ENCODE results near the gene MAP3K3. TPM values are rescaled to one million over a fixed set of nuclear protein-coding genes. Genes with fewer than 3 reads are reported as not detected.

MAP3K3 gene
- total and polyA plus RNA-seq, 4 donors = 24.5 to 56.3 (median 41.5) TPM

DNA sequence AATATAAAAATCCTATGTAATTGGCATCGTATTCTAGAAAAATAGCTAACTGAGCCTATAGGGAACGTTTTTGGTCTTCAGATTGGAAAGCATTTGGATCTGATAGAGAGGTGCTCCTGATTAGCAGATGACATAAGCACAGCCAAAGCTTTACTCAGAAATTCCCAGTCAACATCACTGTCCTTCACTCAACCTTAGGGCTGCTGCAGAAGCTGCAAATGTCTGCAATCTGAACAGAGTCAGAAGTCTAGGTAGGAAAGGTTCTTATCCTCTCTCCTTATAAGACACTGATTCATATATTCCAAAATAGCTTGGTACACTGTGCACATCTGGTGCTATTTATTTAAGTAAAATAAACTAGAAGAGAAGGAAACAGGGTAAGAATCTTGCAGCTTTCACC, 100.2 kb downstream of the MAP3K3 start:
- no peak for DNase-seq
- 81 to 89% methylated on average over 2 of the region's 2 CpGs for WGBS, 2 donors
- no peak for ATAC-seq (ENCODE audit: insufficient read depth, low FRiP score)
- Histone ChIP-seq H3K36me3 (ENCODE audit: control insufficient read depth in 4 of 4, insufficient read depth in 4 of 4, low read length in 4 of 4) (peaks cover 0 to 7% (median 6%) of the 10 kb centered on the region in 4 donors), H3K27ac (ENCODE audit: low read depth in 1 of 2, low read length in 1 of 2) (no peak overlapping the region), H3K4me1 (ENCODE audit: control insufficient read depth in 5 of 5, insufficient read depth in 5 of 5, low read length in 5 of 5) (peaks cover 0 to 6% (median 0%) of the 10 kb centered on the region in 5 donors), H3K4me3 (no peak overlapping the region), H3K9me3 (ENCODE audit: control insufficient read depth in 4 of 4, insufficient read depth in 3 of 4, low read length in 3 of 4) (no peaks in the 10 kb centered on the region), H3K9ac (ENCODE audit: insufficient read depth in 1 of 2, low read length in 2 of 2) (no peak overlapping the region), H3K27me3 (ENCODE audit: control insufficient read depth in 3 of 3, insufficient read depth in 3 of 3, low read length in 2 of 3) (no peaks in the 10 kb centered on the region)
- TF ChIP-seq CTCF (IDR thresholded peaks at IDR 0.05; ENCODE audit: control extremely low read depth, extremely low read depth) = no peak

DNA sequence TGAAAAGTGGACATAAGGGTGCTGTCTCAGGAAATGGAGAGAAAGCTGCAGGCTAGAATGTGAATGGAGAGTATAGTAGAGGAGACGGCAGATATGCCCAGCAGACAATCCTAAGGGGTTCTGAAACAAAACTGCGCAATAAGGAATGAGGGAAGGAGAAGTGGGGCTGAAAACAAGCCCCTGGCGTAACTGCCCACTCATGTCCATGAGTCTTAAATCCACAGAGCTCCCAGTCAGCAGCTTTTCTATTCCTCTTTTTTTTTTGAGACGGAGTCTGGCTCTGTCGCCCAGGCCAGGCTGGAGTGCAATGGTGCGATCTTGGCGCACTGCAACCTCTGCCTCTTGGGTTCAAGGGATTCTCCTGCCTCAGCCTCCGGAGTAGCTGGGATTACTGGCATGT, 113.5 kb downstream of the MAP3K3 start:
- ATAC-seq (ENCODE audit: insufficient read depth, low FRiP score) = no peak
- no peak for TF ChIP-seq CTCF (IDR thresholded peaks at IDR 0.05; ENCODE audit: control extremely low read depth, extremely low read depth)
- no peak overlapping the region for H3K4me3 ChIP-seq
- no peak overlapping the region for H3K27ac ChIP-seq (ENCODE audit: low read depth in 1 of 2, low read length in 1 of 2)
- H3K9ac ChIP-seq (ENCODE audit: insufficient read depth in 1 of 2, low read length in 2 of 2) = no peak overlapping the region
- no peak for DNase-seq
- H3K9me3 ChIP-seq (ENCODE audit: control insufficient read depth in 4 of 4, insufficient read depth in 3 of 4, low read length in 3 of 4) = no peaks in the 10 kb centered on the region
- WGBS, 2 donors = 82 to 95% methylated on average over 8 of the region's 8 CpGs
- peaks cover 0 to 2% (median 0%) of the 10 kb centered on the region in 4 donors for H3K36me3 ChIP-seq (ENCODE audit: control insufficient read depth in 4 of 4, insufficient read depth in 4 of 4, low read length in 4 of 4)
- peaks cover 0 to 6% (median 1%) of the 10 kb centered on the region in 5 donors for H3K4me1 ChIP-seq (ENCODE audit: control insufficient read depth in 5 of 5, insufficient read depth in 5 of 5, low read length in 5 of 5)
- no peaks in the 10 kb centered on the region for H3K27me3 ChIP-seq (ENCODE audit: control insufficient read depth in 3 of 3, insufficient read depth in 3 of 3, low read length in 2 of 3)

GRCh38 chr17:63740464-63741142, 118.4 kb downstream of the MAP3K3 start:
- Histone ChIP-seq H3K9me3 (ENCODE audit: control insufficient read depth in 4 of 4, insufficient read depth in 3 of 4, low read length in 3 of 4) (no peaks in the 10 kb centered on the region), H3K27ac (ENCODE audit: low read depth in 1 of 2, low read length in 1 of 2) (peak overlapping the region; percentile 89 to 96), H3K36me3 (ENCODE audit: control insufficient read depth in 4 of 4, insufficient read depth in 4 of 4, low read length in 4 of 4) (peaks cover 0 to 2% (median 2%) of the 10 kb centered on the region in 4 donors), H3K4me3 (peak overlapping the region; percentile 66), H3K27me3 (ENCODE audit: control insufficient read depth in 3 of 3, insufficient read depth in 3 of 3, low read length in 2 of 3) (no peaks in the 10 kb centered on the region), H3K9ac (ENCODE audit: insufficient read depth in 1 of 2, low read length in 2 of 2) (peak overlapping the region; percentile 51 to 86), H3K4me1 (ENCODE audit: control insufficient read depth in 5 of 5, insufficient read depth in 5 of 5, low read length in 5 of 5) (peaks cover 0 to 14% (median 4%) of the 10 kb centered on the region in 5 donors)
- no peak for ATAC-seq (ENCODE audit: insufficient read depth, low FRiP score)
- WGBS, 2 donors = 36 to 37% methylated on average over 12 of the region's 12 CpGs
- TF ChIP-seq CTCF (IDR thresholded peaks at IDR 0.05; ENCODE audit: control extremely low read depth, extremely low read depth) = no peak
- DNase-seq = peak in 1 of 3 donors; percentile 35

DNA sequence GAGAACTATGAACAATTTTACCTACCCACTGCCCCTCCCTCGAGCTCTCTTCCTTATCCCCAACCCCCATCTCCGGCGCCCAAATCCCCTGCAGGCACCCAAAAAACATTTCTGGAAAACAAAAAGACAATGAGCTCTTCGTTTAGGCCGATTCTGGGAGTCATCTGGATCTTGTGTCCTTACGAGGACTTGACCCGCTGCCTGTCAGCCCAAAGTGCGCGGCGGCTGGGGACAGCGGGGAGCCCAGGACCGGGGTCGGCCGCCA, 118.9 kb downstream of the MAP3K3 start:
- TF ChIP-seq CTCF (IDR thresholded peaks at IDR 0.05; ENCODE audit: control extremely low read depth, extremely low read depth) = no peak
- no peak for DNase-seq
- no peak for ATAC-seq (ENCODE audit: insufficient read depth, low FRiP score)
- Histone ChIP-seq H3K36me3 (ENCODE audit: control insufficient read depth in 4 of 4, insufficient read depth in 4 of 4, low read length in 4 of 4) (peaks cover 2 to 7% (median 6%) of the 10 kb centered on the region in 4 donors), H3K27me3 (ENCODE audit: control insufficient read depth in 3 of 3, insufficient read depth in 3 of 3, low read length in 2 of 3) (no peaks in the 10 kb centered on the region), H3K4me3 (peak overlapping the region; percentile 66), H3K9me3 (ENCODE audit: control insufficient read depth in 4 of 4, insufficient read depth in 3 of 4, low read length in 3 of 4) (no peaks in the 10 kb centered on the region), H3K9ac (ENCODE audit: insufficient read depth in 1 of 2, low read length in 2 of 2) (peak overlapping the region; percentile 51 to 86), H3K4me1 (ENCODE audit: control insufficient read depth in 5 of 5, insufficient read depth in 5 of 5, low read length in 5 of 5) (peaks cover 0 to 14% (median 4%) of the 10 kb centered on the region in 5 donors), H3K27ac (ENCODE audit: low read depth in 1 of 2, low read length in 1 of 2) (peak overlapping the region; percentile 89 to 96)
- WGBS, 2 donors = 1% methylated on average over 14 of the region's 14 CpGs
